Panc1 (cell line): Measurements from ENCODE around the gene MUC5AC.

Source experiments
- CTCF ChIP-seq: fragments of 450-650 bp; IDR thresholded peaks from 2 replicates; pipeline ENCODE4 v1.5.1; 2017; ENCODE audit warnings: mild to moderate bottlenecking
- POLR2AphosphoS5 ChIP-seq: IDR thresholded peaks from 2 replicates; pipeline ENCODE4 v1.6.1; 2012; ENCODE audit warnings: mild to moderate bottlenecking, low read depth, low read length, moderate library complexity
- REST ChIP-seq, 2 experiments: IDR thresholded peaks; 2 replicates each; pipeline ENCODE4 v1.6.1; 2011 to 2012; ENCODE audit warnings: low read depth in 2 of 2, control low read depth in 1 of 2, low read length in 1 of 2, mild to moderate bottlenecking in 1 of 2, moderate library complexity in 1 of 2; ENCODE audit not compliant: insufficient read depth in 1 of 2
- TCF7L2 ChIP-seq: IDR thresholded peaks from 2 replicates; pipeline ENCODE4 v1.6.1; 2011; ENCODE audit warnings: mild to moderate bottlenecking, low read depth, low read length, inconsistent platforms

- TF ChIP-seq POLR2AphosphoS5 = no peak
- TF ChIP-seq CTCF = no peak
- no peak for TF ChIP-seq TCF7L2
- no peak for TF ChIP-seq REST (IDR thresholded peaks at IDR 0.05; ENCODE audit: insufficient read depth in 1 of 2, low read depth in 2 of 2, low read length in 1 of 2)
Observed at GRCh38 chr11:1209371-1210057, 51.8 kb downstream of the MUC5AC start.
